Ammon's horn (tissue), 1 donor: ENCODE measurements around the gene C2CD4D.
"Not testable (repeated sequence)": the region's sequence is repeated elsewhere in the genome, so short reads cannot be mapped to it uniquely, and the experiment has no call there.

Source experiments
- DNase-seq: peaks from one replicate; pipeline ENCODE4 v3.0.0-alpha.2; 2016; ENCODE audit warnings: low spot score

Gene C2CD4D

GRCh38 chr1:151858886-151859665 is 19.5 kb upstream of the C2CD4D start:
- no peak for DNase-seq

- DNase-seq, result no peak
Observed at GRCh38 chr1:151858030-151858746, 18.6 kb upstream of the C2CD4D start.

DNA sequence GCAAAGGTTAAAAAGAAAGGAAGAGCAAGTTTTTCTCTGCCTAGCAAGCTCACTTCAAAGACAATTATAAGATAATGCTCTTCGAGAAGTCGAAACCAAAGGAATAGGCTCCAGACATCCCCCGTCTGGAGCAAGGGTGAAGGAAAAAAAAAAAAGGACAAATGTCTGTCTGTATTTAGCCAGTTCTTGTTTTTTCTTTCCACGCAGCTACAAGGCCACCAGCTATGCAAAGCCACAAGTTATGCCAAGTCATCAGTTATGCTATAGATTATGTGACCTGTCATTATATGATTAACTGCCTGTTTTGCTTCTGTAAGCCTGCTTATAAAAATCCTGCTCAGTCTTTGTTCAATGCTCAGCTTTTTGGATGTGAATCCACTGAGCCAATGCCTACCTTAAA is 16.3 kb upstream of the C2CD4D start:
- DNase-seq, result no peak

DNA sequence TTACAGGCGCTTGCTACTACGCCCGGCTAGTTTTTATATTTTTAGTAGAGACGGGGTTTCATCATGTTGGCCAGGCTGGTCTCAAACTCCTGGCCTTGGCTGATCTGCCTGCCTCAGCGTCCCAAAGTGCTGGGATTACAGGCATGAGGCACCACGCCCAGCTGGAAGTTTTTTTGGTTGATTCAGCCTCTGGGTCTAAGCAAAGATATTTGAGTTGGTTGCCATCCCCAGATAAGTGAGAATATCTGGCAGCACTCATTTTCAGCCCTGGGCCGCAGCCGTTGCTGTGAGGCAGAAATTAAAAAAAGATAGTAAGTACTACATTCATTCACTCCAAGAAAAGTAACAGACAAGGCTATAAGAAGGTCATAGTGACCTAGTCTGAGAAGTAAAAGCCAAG is 15.9 kb upstream of the C2CD4D start:
- DNase-seq, result not testable (repeated sequence)

- DNase-seq, result no peak
Observed at GRCh38 chr1:151854658-151855057, 15.0 kb upstream of the C2CD4D start.

DNA sequence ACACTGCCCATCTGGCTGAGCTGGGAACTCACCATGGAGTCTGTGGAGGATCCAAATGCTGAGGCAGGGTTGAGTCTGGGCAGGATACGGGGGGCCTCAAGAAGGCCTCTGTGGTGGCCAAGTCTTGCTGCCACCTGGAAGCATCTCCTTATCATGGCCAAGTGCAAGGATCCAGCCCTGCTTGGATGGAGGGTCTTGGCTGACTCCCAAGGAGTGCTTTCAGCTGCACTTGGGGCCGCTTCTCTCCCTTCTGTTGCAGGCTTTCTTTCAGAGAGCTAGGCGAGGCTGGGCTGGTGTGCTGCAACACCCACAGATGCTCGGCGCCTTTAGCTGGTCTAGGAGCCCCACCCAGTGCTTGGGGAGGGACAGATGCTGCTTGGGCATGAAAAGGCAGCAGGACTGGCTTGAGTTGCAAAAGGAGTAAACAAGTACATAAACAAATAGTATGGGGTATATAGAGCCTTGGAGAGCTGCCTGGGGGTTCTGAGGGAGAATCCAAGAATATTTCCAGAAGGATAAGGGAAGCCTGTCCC is 13.9 kb upstream of the C2CD4D start, which contains the start of gene THEM5:
Gene THEM5 (minus strand): TSS at position 302 of the 533 bp plus-strand sequence. CDS start 147 bp downstream, at position 155.
- no peak for DNase-seq

GRCh38 chr1:151852733-151853132 is 13.1 kb upstream of the C2CD4D start:
- DNase-seq, result no peak

DNA sequence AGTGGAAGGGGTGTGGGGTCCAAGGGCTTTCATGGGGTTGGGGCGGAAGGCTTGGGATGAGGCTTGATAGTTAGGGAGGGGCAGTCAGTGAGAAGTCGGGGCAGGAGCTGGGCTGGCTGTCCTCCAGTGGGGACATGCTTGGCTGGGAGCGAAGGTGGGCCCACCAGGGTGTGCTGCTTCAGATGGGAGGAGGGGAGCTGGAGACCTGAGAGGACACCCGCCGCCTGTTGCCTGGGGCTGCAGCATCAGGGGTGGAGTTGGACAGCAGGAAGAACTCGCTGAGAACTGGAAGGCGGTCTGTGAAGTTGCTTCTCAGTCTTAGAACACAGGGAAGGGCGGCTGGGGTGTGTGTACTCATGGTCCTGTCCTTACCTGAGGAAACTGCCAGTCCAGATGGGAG is 12.3 kb upstream of the C2CD4D start:
- DNase-seq, result no peak

GRCh38 chr1:151849871-151850270 is 10.3 kb upstream of the C2CD4D start:
- no peak for DNase-seq

DNA sequence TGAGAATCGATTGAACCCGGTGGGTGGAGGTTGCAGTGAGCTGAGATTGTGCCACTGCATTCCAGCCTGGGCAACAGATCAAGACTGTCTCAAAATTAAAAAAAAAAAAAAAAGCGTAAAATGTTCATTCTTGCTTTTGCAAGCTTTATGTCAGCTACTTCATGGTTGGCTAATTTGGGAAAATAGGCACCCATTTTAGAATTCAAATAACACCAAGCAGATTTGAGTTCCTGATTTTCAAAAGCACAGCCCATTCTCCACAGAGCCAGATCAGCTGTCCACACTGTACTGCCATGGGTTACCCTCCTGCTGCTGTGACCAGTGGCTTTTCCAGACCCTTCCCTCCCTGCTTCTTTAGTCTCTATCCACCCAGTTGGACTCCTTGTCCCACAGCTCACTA is 9.5 kb upstream of the C2CD4D start:
- no peak for DNase-seq

DNA sequence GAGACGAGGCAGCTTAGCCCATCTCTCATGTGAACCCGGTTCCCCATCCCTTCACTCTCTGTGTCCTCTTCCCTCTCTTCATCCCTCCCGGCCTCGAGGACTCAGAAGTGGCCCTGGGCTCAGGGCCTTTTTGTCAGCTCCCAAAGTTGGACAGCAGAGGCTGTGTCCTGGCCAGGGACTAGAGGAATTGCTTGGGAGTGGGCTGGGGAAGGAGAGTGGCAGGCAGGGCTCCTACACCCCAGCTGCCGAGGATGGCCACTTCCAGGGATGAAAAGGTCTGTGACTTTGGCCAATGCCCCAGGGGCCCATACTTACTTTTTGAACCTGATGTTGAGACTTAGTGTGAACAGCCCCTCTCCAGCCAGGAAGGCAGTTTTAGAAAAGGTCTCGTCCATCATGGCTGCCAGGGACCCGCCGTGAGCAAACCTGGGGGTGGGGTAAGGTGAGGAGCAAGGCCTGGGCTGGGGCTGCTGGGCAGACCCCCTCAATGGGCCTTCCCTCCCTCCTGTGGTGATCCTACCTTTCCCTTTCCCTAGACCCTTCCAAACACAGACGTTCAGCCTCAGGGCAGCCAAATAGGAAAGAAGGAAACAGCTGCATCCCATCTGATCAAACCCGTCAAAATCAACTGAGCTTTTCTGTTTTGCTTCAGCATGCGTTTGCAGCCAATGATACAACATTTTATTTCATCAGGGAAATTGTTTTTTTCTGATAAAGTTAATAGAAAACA is 8.4 kb upstream of the C2CD4D start:
- no peak for DNase-seq

DNA sequence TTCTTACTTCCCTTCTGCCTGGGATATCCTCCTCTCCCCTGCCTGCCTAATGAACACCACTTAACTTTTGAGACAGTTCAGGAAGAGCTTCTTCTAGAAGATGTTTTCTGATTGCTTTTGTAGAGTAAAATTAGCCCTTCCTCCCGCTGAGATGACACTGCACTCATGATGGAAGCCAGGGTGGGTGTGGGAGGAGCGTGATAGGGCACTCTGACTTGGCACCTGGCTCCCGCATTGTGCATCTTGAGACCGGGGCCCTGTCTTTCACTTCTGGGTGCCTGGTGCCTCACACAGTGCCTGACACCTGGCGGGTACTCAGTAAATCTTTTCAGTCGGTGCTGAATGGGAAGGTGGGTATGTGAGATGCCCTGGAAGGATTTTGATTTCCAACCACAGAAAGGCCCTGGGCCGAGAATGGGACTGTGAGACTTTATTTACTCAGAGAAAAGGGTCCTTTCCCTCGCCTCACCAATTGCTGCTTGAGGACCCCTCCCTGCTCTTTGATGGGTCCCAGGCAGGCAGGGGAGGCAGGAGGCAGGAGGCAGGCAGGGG is 7.1 kb upstream of the C2CD4D start:
- no peak for DNase-seq

GRCh38 chr1:151846062-151846568 is 6.5 kb upstream of the C2CD4D start:
- no peak for DNase-seq

DNA sequence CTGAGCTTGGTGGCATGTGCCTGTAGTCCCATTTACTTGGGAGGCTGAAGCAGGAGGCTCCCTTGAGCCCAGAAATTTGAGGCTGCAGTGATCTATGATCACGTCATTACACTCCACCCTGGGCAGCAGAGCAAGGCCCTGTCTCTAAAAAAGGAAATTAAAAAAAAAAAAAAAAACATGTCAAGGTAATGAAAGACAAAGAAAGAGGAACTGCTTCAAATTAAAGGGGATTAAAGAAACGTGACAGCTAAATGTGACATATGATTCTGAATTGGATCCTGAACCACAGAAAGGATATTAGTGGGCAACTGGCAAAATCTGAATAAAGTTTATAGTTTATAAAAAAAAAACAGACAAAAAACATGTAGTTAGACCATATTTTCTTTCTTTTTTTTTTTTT is 3.8 kb upstream of the C2CD4D start:
- no peak for DNase-seq

DNA sequence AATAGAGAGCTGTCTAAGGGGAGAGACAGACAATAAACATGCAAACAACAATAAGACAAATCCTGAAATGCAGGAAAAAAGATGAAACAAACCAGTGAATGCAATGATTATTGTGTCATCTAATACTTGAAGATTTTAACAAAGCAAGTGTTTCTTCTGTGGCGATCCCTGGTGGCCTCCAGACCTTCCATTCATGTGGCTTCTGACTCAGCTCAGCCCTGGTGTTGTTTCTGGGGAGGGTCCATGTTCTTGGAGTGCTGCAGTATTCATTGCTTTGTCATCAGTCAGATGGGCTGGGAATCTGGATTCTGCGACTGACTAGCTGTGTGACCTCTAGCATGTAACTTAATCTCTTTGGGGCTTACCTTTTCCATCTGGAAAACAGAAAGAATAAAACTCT is 1.5 kb upstream of the C2CD4D start:
- DNase-seq, result no peak

DNA sequence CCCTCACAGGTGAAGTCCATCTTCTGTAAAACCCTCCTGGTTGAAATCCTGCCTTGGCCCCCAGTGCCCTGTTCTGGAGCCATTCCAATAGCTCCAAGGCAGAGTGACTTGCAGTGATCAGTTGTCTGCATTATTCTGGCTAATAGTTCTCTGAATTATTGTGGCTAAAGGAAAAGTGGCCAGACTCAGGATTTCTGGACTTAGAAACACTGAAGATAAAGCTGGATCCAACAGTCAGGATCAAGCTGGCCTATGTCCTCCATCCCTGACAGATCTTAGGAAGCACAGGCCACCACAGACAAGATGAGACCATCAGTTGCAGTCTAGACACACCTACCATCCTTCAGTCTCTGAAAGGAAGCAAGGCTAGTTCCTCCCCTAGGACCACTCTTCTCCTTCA is 801 bp upstream of the C2CD4D start:
- DNase-seq, result no peak

GRCh38 chr1:151839082-151839412 is 573 bp downstream of the C2CD4D start:
- no peak for DNase-seq

- DNase-seq, result no peak
Observed at GRCh38 chr1:151838222-151839081, 1.2 kb downstream of the C2CD4D start.

DNA sequence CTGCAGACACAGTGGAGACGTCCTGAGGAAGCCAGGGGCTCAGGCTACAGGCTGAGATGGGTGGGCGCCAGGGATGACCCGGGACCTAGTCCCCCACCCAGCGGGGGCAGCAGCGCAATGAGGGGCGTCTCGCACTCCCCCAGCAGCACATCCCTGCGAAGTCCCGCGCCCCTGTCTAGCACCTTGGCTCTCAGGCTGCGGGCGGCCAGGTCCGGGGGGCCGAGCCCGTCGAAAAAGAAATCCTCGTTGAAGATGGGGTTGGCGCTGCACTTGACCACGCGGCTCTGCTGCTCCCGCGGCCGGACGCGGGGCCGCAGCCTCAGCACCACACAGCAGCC is 1.8 kb downstream of the C2CD4D start:
- no peak for DNase-seq

- DNase-seq, result no peak
Observed at GRCh38 chr1:151837197-151837596, 2.4 kb downstream of the C2CD4D start.

GRCh38 chr1:151835596-151835995 is 4.0 kb downstream of the C2CD4D start:
- no peak for DNase-seq
